MM.1S (cell line): ENCODE results near the gene WDR48.

Experiments used
- DNase-seq: peaks from one replicate; pipeline ENCODE4 v3.0.0-alpha.2; 2015
- H2AFZ ChIP-seq: fragments of 300-600 bp; sonication (generic); 2 replicates; pipeline ENCODE4 v1.6.0; 2016; ENCODE audit warnings: antibody characterized with exemption, low read length
- H3F3A ChIP-seq: fragments of 300-600 bp; sonication (generic); 2 replicates; pipeline ENCODE4 v1.6.1; 2016; ENCODE audit warnings: mild to moderate bottlenecking, antibody characterized with exemption, low read length, moderate library complexity, mixed read lengths; ENCODE audit not compliant: insufficient read depth
- H3K27ac ChIP-seq: fragments of 300-600 bp; sonication (generic); 2 replicates; pipeline ENCODE4 v1.5.1; 2016; ENCODE audit warnings: mild to moderate bottlenecking, low read length
- H3K27me3 ChIP-seq: fragments of 300-600 bp; sonication (generic); replicated peaks from 2 replicates; pipeline ENCODE4 v1.6.0; 2016; ENCODE audit warnings: low read length; ENCODE audit not compliant: insufficient read depth
- H3K36me3 ChIP-seq: fragments of 300-600 bp; sonication (generic); replicated peaks from 2 replicates; pipeline ENCODE4 v1.6.1; 2016; ENCODE audit warnings: mild to moderate bottlenecking, low read length, mixed read lengths; ENCODE audit not compliant: insufficient read depth
- H3K4me1 ChIP-seq: fragments of 300-600 bp; sonication (generic); 2 replicates; pipeline ENCODE4 v1.6.1; 2016; ENCODE audit warnings: low read length, mixed read lengths
- H3K4me2 ChIP-seq: fragments of 300-600 bp; sonication (generic); 2 replicates; pipeline ENCODE4 v1.6.0; 2016; ENCODE audit warnings: low read depth, low read length
- H3K4me3 ChIP-seq: fragments of 300-600 bp; sonication (generic); 2 replicates; pipeline ENCODE4 v1.5.1; 2016; ENCODE audit warnings: low read length, mixed read lengths
- H3K79me2 ChIP-seq: fragments of 300-600 bp; sonication (generic); 2 replicates; pipeline ENCODE4 v1.6.1; 2016; ENCODE audit warnings: mixed run types, low read length, mixed read lengths
- H3K9ac ChIP-seq: fragments of 300-600 bp; sonication (generic); 2 replicates; pipeline ENCODE4 v1.6.1; 2016; ENCODE audit warnings: low read length, mixed read lengths
- H3K9me2 ChIP-seq: fragments of 300-600 bp; sonication (generic); replicated peaks from 2 replicates; pipeline ENCODE4 v1.6.1; 2016; ENCODE audit warnings: mild to moderate bottlenecking, low read length, mixed read lengths; ENCODE audit not compliant: insufficient read depth
- H3K9me3 ChIP-seq: fragments of 300-600 bp; sonication (generic); replicated peaks from 2 replicates; pipeline ENCODE4 v1.6.1; 2016; ENCODE audit warnings: mild to moderate bottlenecking, low read length, mixed read lengths; ENCODE audit not compliant: insufficient read depth
- H4K20me1 ChIP-seq: fragments of 300-600 bp; sonication (generic); 2 replicates; pipeline ENCODE4 v1.6.1; 2016; ENCODE audit warnings: mild to moderate bottlenecking, low read length, moderate library complexity, mixed read lengths; ENCODE audit not compliant: insufficient read depth
- EZH2 ChIP-seq: fragments of 300-600 bp; sonication (generic); optimal IDR thresholded peaks from 2 replicates; pipeline ENCODE3; 2017; ENCODE audit warnings: low read depth, mild to moderate bottlenecking, antibody characterized with exemption, low read length, mixed read lengths
- EZH2phosphoT487 ChIP-seq: fragments of 300-600 bp; sonication (generic); IDR thresholded peaks from 2 replicates; pipeline ENCODE4 v1.6.1; 2018; ENCODE audit warnings: antibody characterized with exemption, low read length
- TF ChIP-seq, protein P1 (sequence below): fragments of 300-600 bp; sonication (generic); IDR thresholded peaks from 2 replicates; pipeline ENCODE4 v1.5.1; 2016; ENCODE audit warnings: antibody characterized with exemption, low read length, mixed read lengths

The WDR48 gene

GRCh38 chr3:39138804-39139415, 87.1 kb downstream of the WDR48 start:
- H3K79me2 ChIP-seq, result no peaks in the 10 kb centered on the region
- H3K4me1 ChIP-seq, result no peaks in the 10 kb centered on the region
- H3K4me3 ChIP-seq, result no peak overlapping the region
- H3K4me2 ChIP-seq, result no peak overlapping the region
- DNase-seq, result no peak
- TF ChIP-seq EZH2 (no peak), EZH2phosphoT487 (no peak)
- TF ChIP-seq, protein P1, sequence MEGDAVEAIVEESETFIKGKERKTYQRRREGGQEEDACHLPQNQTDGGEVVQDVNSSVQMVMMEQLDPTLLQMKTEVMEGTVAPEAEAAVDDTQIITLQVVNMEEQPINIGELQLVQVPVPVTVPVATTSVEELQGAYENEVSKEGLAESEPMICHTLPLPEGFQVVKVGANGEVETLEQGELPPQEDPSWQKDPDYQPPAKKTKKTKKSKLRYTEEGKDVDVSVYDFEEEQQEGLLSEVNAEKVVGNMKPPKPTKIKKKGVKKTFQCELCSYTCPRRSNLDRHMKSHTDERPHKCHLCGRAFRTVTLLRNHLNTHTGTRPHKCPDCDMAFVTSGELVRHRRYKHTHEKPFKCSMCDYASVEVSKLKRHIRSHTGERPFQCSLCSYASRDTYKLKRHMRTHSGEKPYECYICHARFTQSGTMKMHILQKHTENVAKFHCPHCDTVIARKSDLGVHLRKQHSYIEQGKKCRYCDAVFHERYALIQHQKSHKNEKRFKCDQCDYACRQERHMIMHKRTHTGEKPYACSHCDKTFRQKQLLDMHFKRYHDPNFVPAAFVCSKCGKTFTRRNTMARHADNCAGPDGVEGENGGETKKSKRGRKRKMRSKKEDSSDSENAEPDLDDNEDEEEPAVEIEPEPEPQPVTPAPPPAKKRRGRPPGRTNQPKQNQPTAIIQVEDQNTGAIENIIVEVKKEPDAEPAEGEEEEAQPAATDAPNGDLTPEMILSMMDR, result no peak
- 0 out of 2 replicates have a peak, but pooled peaks cover 2% of the 10 kb centered on the region for H3K36me3 ChIP-seq
- no peaks in the 10 kb centered on the region for H3K9me3 ChIP-seq
- no peak overlapping the region for H2AFZ ChIP-seq
- H3K9ac ChIP-seq, result no peak overlapping the region
- H4K20me1 ChIP-seq, result no peaks in the 10 kb centered on the region
- H3F3A ChIP-seq, result no peaks in the 10 kb centered on the region
- H3K27me3 ChIP-seq, result no peaks in the 10 kb centered on the region
- H3K27ac ChIP-seq, result no peak overlapping the region
- H3K9me2 ChIP-seq, result no peaks in the 10 kb centered on the region

- H3K9me2 ChIP-seq, result no peaks in the 10 kb centered on the region
- H3K27ac ChIP-seq, result no peak overlapping the region
- no peaks in the 10 kb centered on the region for H3K79me2 ChIP-seq
- no peaks in the 10 kb centered on the region for H3F3A ChIP-seq
- no peak for DNase-seq
- no peak overlapping the region for H2AFZ ChIP-seq
- no peak overlapping the region for H3K9ac ChIP-seq
- no peak overlapping the region for H3K4me3 ChIP-seq
- no peaks in the 10 kb centered on the region for H3K27me3 ChIP-seq
- H3K36me3 ChIP-seq, result 0 out of 2 replicates have a peak, but pooled peaks cover 2% of the 10 kb centered on the region
- TF ChIP-seq EZH2phosphoT487 (no peak), EZH2 (no peak)
- TF ChIP-seq, protein P1, result no peak
- H3K4me1 ChIP-seq, result no peaks in the 10 kb centered on the region
- no peaks in the 10 kb centered on the region for H4K20me1 ChIP-seq
- H3K4me2 ChIP-seq, result no peak overlapping the region
- H3K9me3 ChIP-seq, result no peaks in the 10 kb centered on the region
Measured at GRCh38 chr3:39139442-39139841, 87.6 kb downstream of the WDR48 start.

GRCh38 chr3:39140341-39140971, 88.6 kb downstream of the WDR48 start:
- H3K9me2 ChIP-seq, result no peaks in the 10 kb centered on the region
- DNase-seq, result no peak
- no peaks in the 10 kb centered on the region for H3K4me1 ChIP-seq
- no peak overlapping the region for H3K27ac ChIP-seq
- 0 out of 2 replicates have a peak, but pooled peaks cover 2% of the 10 kb centered on the region for H3K36me3 ChIP-seq
- H3K79me2 ChIP-seq, result no peaks in the 10 kb centered on the region
- no peaks in the 10 kb centered on the region for H4K20me1 ChIP-seq
- H3K9ac ChIP-seq, result no peak overlapping the region
- H3F3A ChIP-seq, result no peaks in the 10 kb centered on the region
- H2AFZ ChIP-seq, result no peak overlapping the region
- no peak for TF ChIP-seq EZH2
- no peak for TF ChIP-seq EZH2phosphoT487
- TF ChIP-seq, protein P1, result no peak
- no peak overlapping the region for H3K4me2 ChIP-seq
- H3K27me3 ChIP-seq, result no peaks in the 10 kb centered on the region
- no peak overlapping the region for H3K4me3 ChIP-seq
- no peaks in the 10 kb centered on the region for H3K9me3 ChIP-seq
